HG03103 (cell line): Measurements from ENCODE around the gene CSF3R.

Source experiments
- ATAC-seq: cut with Tn5 transposase; IDR thresholded peaks from one replicate; pipeline ENCODE4 v1.9.1; 2021; ENCODE audit warnings: low read depth; ENCODE audit not compliant: unreplicated experiment

Gene CSF3R

DNA sequence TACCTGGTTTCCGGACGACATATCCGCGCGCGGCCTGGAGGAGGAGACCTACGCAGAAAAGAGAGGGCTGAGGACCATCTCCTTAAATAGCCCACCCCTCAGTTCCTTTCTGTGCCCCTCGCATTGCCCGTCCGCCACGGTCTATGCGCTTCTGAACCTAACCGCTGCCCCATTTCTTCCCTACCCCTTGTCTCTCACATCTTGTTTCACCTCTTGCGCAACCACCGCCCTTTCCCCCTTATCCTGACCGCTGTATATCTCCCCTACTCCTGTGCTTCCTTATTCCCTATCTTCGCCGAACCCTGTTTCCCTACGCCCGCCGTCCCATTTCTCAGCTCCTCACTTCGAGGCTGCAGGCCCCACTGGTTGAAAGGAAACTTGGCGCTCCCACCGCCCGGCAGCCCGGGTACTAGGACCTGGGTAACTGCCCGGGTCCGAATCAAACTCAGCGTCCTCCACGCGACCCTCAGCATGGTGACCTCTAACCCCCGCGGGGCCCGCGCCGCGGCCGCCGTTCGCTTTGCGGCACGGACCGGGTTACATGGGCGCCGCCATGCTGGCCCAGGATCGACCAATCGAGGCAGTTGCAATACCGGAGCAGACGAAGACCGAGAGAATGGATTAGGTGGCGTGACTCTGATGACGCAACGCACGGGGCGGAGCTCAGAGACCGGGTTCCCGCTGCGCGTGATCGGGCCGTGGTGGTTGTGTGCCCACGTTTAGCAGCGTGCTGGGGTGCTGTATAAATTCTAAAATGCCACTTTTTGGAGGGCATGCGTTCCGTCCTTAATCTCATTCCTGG is 18.7 kb downstream of the CSF3R start, which contains the start of gene MRPS15:
MRPS15 (minus strand) TSS at position 582 of the 802 bp plus-strand sequence; CDS start at position 473, 109 bp downstream.
- peak; percentile 90 for ATAC-seq

DNA sequence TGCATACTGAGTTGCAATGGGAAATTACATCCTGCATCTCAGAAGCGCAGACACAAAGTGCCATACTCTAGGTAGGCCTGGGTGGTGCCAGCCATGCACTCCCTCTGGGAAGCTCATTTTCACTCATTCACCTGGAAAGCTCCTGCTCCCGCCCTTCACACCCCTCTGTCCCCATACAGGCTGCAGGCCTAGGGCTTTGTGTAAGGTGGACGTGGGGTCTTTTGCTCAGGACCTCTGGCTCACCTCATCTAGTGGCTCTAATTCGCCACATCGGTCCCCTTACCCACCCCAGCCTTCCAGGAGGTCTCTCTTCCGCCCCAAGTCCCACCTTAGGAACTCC is 19.3 kb downstream of the CSF3R start:
- no peak for ATAC-seq

- no peak for ATAC-seq
These were observed 23.8 kb downstream of the CSF3R start for GRCh38 chr1:36458910-36459309.

DNA sequence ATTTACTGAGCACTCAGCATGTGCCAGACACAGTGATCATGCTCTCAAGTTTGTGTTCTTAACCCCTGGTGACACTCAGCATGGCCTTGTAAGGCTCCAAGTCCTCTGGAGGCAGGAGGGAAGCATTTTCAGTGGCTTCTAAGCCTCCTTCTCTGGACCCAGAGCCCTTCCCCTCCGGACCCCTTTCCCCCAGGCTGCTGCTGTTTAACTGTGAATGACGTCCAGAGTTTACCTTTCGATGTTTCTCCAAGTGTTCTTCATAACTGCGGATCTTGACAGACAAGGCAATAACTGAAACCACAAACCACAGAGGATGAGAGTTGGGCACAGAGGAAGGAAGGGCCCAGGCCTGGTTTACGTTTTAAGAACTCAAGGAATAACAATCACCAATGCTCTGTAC is 25.0 kb downstream of the CSF3R start:
- ATAC-seq = no peak

DNA sequence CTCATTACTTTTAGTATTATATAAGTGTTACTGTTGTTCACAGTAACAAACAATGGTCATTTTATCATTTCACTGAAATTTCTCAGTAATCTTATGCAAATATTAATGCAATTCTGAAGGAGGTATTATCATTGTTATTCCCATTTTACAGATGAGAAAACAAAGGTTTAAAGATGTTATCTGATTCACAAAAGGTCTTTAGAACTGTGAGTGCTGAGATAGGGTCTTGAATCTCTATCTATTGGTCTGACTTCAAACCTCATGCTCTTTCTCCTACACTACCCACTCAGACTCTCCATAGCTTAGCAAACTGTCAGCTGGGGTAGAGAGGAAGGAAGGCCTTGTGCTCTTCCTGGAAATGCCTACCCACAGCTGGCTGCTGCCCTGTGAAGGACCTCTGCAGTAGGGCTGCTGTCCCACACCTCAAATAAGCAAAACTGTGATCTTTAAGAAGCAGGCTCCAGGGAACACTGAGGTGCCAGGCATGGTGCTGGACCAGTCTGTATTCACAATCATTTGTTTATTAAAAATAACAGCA is 26.3 kb downstream of the CSF3R start:
- ATAC-seq = no peak

DNA sequence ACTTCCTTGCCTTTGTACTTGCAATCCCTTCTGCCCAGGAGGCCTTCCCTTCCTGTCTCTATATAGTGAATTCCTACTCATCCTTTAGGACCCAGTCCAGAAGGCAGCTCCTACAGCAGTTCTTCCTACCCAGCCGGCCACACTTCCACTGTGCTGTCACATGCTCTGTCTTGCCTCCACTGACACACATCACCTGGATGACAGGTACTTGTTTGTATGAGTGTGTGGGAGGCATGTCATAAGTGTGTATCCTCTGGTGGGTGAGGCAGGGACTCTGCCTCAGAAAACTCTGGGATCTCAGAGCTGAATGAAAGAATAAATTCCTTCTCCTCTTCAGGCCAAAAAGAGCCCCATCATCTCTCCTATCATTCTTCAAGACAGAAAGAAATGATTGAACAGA is 27.3 kb downstream of the CSF3R start:
- no peak for ATAC-seq

- no peak for ATAC-seq
These were observed 28.9 kb downstream of the CSF3R start for GRCh38 chr1:36453600-36454388.

GRCh38 chr1:36453051-36453450 is 29.7 kb downstream of the CSF3R start:
- no peak for ATAC-seq

DNA sequence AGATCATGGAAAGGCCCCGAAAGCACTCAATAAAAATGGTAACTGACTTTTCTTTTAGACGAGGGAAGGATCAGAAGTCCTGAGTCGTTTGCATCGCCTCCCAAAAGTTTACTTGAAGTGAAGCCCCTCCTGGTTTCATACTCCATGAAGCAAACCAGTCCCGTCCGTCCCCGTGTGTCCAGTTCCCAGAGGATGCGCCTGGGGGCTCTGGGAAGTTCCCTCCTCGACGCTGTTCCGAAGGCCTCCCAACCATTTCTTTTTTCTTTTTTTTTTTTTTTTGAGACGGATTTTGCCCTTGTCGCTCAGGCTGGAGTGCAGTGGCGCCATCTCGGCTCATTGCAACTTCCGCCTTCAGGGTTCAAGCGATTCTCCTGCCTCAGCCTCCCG is 31.8 kb downstream of the CSF3R start:
- no peak for ATAC-seq

GRCh38 chr1:36450270-36450918 is 32.3 kb downstream of the CSF3R start, which contains the start of gene OSCP1:
OSCP1 (minus strand) TSS chr1:36450451; CDS start chr1:36450369, 82 bp downstream.
- peak; percentile 96 for ATAC-seq

- ATAC-seq = no peak
These were observed 34.1 kb downstream of the CSF3R start for GRCh38 chr1:36448530-36449056.

GRCh38 chr1:36447450-36447849 is 35.3 kb downstream of the CSF3R start:
- ATAC-seq = no peak

DNA sequence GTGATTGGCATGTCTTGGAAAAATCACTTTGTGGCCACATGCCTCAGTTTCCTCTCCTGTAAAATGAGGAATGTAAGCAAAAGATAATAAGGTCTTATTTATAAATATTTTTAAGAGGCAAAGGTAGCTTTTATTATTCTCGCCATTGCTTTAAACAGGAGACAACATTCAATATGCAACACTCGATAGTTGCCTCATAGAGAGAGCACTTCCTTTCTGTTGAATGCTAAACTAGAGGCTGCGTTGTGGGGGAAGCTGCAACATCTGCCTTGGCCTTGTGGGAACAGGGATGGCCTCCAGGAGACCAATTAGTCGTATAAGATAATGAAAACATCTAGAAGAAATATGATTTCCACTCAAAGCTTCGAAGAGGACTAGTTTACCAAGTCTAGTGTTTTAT is 36.0 kb downstream of the CSF3R start:
- ATAC-seq = no peak

- ATAC-seq = no peak
These were observed 36.4 kb downstream of the CSF3R start for GRCh38 chr1:36446271-36446670.

- ATAC-seq = no peak
These were observed 39.4 kb downstream of the CSF3R start for GRCh38 chr1:36443297-36443696.

DNA sequence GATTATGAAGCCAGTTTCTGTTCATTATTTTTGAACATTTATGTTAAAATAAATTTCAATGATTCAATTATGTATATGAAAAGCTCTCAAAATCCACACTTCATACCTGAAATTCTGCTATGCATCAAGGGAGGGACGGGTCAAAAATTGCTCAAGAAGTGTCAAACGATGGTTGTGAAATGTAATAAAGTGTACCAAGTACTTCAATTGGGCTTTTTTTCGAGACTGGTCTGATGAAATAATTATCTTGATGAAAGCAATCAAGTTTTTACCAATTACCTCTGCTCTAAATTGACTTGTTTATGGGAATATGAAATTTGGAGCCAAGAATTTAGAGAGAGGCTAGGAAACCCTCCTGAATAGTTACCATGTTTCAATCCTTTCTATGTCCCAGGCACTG is 40.4 kb downstream of the CSF3R start:
- no peak for ATAC-seq

DNA sequence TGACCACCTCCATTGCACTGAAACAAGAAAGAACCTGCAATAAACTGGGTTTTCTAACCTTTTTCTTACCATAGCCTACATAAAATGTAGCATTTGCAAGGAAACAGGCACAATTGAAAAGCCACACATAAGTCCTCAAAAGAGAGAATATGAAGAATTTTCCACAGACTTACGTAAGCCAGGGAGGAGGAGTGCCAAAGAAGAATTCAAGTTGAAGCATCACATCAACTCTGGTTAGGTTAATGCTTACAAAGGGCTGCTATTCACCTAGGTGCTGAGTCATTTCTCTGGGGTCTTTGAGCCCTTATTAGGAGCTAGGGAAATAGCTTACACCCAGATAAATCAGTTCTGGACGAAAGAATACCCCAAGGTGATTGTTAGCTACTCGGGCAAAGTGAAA is 42.1 kb downstream of the CSF3R start:
- no peak for ATAC-seq

GRCh38 chr1:36440044-36440443 is 42.7 kb downstream of the CSF3R start:
- ATAC-seq = no peak

DNA sequence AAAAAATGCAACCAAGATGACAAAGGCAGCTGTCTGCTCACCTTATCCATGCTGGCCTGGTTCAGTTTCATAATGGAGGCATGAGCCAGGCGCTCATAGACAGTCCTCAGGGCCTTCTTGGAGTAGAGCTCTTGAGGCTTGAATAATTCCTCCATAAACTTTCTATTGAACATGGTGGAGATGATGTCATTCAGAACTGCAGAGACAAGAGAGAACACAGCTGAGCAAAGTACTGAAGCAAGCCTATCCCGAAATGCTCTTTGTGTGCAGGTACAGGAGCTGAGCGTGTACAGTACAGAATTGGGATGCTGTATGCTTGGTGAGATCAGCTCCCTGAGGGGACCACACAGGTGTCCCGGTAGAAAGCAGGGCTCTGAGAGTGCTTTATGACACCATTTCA is 44.0 kb downstream of the CSF3R start:
- no peak for ATAC-seq

DNA sequence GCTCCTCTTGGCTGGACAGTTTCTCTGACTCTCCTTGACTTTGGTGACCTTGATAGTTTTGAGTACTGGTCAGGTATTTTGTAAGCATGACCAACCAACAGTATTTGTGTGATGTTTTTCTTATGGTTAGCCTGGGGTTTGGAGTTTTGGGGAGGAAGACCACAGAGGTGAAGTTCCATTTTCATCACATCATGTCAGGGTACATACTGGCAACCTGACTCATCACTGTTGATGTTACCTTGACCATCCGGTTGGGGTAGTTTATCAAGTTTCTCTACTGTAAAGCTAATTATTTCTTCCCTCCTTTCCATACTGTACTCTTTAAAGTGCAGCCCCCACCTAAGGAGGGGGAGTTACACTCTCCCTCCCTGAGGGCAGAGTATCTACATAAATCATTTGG is 45.9 kb downstream of the CSF3R start:
- no peak for ATAC-seq

DNA sequence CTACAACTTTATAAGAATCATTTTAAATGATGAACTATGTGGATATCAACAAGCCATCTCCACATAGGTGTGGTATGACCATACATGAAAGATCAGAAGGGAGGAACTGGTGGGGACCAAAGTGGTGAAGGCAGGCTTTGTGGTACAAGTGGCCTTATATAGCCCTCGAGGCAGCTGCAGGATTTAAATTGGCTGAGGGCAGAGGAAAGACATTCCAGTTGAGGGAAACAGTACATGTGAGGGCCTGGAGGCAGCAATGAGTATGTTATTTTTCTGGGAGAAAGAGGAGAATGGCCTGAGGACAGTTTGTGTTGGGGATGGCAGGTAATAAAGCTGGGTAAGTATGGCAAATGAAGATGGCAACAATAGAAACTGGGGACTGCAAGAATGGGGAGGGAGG is 49.6 kb downstream of the CSF3R start:
- ATAC-seq = no peak
